Measurements from ENCODE around the gene GNG7. TPM values are rescaled to one million over a fixed set of nuclear protein-coding genes. Genes with fewer than 3 reads are reported as not detected.
"Not testable (repeated sequence)": the region's sequence is repeated elsewhere in the genome, so short reads cannot be mapped to it uniquely, and the experiment has no call there.

GNG7 gene
- total RNA-seq, 1 donor from 2014 or later, result 5.1 TPM

DNA sequence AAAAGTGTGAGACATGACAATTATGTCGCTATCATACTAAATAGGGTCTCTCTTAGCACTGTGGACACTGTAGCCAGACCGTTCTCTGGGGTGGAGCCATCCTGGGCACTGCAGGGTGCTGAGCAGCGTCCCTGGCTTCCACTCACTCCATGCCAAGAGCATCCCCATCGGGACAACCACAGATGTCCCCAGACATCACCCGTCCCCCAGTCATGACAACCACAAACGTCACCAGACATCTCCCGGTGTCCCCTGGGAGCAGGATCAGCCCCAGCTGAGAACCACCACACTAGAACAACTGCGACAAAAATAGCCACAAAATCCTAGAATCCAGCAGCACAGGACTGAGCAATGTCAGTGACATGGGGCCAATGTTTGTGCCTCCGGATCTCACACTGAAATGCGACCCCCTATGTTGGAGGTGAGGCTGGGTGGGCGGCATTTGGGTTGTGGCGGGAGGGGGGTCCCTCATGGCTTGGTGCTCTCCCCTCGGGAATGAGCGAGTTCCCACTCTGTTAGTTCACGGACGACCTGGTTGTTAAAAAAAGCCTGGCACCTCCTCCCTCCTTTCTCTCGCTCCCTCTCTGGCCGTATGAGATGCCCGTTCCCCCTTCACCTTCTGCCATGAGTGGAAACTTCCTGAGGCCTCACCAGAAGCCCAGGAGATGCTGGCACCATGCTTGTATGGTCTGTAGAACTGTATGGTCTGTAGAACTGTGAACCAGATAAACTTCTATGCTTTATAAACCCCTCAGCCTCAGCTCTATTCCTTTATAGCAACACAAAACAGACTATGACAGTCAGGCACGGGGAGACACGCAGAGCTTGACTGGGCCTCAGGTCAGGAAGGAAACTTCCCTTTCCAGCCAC is 132.7 kb downstream of the GNG7 start:
- Mint-ChIP-seq H3K4me1 (ENCODE audit: unreplicated experiment) (peaks cover 13% of the 10 kb centered on the region), H3K4me3 (ENCODE audit: unreplicated experiment) (no peak overlapping the region), H3K27me3 (ENCODE audit: unreplicated experiment) (no peaks in the 10 kb centered on the region), H3K36me3 (ENCODE audit: unreplicated experiment) (no peaks in the 10 kb centered on the region), H3K9me3 (ENCODE audit: unreplicated experiment) (no peaks in the 10 kb centered on the region), H3K27ac (ENCODE audit: unreplicated experiment) (no peak overlapping the region)
- no peak for DNase-seq (ENCODE audit: extremely low spot score, unreplicated experiment)
- TF ChIP-seq, protein P1, sequence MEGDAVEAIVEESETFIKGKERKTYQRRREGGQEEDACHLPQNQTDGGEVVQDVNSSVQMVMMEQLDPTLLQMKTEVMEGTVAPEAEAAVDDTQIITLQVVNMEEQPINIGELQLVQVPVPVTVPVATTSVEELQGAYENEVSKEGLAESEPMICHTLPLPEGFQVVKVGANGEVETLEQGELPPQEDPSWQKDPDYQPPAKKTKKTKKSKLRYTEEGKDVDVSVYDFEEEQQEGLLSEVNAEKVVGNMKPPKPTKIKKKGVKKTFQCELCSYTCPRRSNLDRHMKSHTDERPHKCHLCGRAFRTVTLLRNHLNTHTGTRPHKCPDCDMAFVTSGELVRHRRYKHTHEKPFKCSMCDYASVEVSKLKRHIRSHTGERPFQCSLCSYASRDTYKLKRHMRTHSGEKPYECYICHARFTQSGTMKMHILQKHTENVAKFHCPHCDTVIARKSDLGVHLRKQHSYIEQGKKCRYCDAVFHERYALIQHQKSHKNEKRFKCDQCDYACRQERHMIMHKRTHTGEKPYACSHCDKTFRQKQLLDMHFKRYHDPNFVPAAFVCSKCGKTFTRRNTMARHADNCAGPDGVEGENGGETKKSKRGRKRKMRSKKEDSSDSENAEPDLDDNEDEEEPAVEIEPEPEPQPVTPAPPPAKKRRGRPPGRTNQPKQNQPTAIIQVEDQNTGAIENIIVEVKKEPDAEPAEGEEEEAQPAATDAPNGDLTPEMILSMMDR (IDR thresholded peaks at IDR 0.05), result no peak

DNA sequence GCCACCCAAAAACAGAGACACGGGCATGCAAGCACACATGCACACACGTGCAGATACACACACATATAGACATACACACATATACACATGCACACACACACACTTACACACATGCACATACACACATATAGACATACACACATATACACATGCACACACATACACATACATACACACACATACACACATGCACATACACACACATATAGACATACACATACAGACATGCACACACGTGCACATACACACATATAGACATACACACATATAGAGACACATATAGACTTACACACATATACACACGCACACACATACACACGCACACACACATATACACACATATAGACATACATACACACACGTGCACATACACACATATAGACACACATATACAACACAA is 134.5 kb downstream of the GNG7 start:
- no peaks in the 10 kb centered on the region for H3K27me3 Mint-ChIP-seq (ENCODE audit: unreplicated experiment)
- TF ChIP-seq, protein P1 (IDR thresholded peaks at IDR 0.05), result no peak
- peaks cover 13% of the 10 kb centered on the region for H3K4me1 Mint-ChIP-seq (ENCODE audit: unreplicated experiment)
- no peak for DNase-seq (ENCODE audit: extremely low spot score, unreplicated experiment)
- H3K9me3 Mint-ChIP-seq (ENCODE audit: unreplicated experiment), result no peaks in the 10 kb centered on the region
- H3K4me3 Mint-ChIP-seq (ENCODE audit: unreplicated experiment), result no peak overlapping the region
- no peaks in the 10 kb centered on the region for H3K36me3 Mint-ChIP-seq (ENCODE audit: unreplicated experiment)
- H3K27ac Mint-ChIP-seq (ENCODE audit: unreplicated experiment), result no peak overlapping the region

DNA sequence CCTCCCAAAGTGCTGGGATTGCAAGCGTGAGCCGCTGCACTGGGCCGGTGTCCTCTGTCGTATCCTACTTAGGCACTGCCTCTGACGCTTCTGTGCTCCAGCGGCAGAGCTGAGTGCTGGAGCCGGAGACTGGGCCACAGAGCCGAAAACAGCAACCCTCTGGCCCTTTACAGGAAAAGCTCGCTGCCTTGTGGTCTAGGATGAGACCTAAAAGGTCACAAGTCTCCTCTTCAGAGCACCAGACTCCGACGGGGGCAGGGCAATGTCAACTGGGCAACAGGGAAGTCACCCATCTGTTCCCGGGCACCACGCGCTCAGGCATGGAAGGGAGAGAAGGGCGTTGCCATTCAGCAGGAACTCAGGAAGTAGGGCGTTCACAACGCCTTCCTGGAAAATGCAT is 134.9 kb downstream of the GNG7 start:
- no peak overlapping the region for H3K27ac Mint-ChIP-seq (ENCODE audit: unreplicated experiment)
- H3K36me3 Mint-ChIP-seq (ENCODE audit: unreplicated experiment), result no peaks in the 10 kb centered on the region
- no peak for DNase-seq (ENCODE audit: extremely low spot score, unreplicated experiment)
- no peak overlapping the region for H3K4me3 Mint-ChIP-seq (ENCODE audit: unreplicated experiment)
- H3K4me1 Mint-ChIP-seq (ENCODE audit: unreplicated experiment), result peaks cover 16% of the 10 kb centered on the region
- no peaks in the 10 kb centered on the region for H3K27me3 Mint-ChIP-seq (ENCODE audit: unreplicated experiment)
- no peaks in the 10 kb centered on the region for H3K9me3 Mint-ChIP-seq (ENCODE audit: unreplicated experiment)
- TF ChIP-seq, protein P1 (IDR thresholded peaks at IDR 0.05), result no peak

DNA sequence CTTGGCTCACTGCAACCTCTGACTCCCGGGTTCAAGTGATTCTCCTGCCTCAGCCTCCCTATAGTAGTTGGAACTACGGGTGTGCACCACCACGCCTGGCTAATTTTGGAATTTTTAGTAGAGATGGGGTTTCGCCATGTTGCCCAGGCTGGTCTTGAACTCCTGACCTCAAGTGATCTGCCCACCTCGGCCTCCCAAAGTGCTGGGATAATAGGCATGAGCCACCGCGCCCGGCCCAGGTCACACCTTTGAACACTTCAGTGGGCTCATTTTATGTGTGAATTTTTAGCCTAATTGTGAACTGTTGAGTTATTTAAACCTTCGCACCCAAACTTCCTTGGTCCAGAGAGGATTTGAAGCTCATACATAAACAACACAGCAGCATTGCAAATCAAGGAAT is 138.9 kb downstream of the GNG7 start:
- H3K4me3 Mint-ChIP-seq (ENCODE audit: unreplicated experiment); H3K27ac Mint-ChIP-seq (ENCODE audit: unreplicated experiment); H3K36me3 Mint-ChIP-seq (ENCODE audit: unreplicated experiment); H3K9me3 Mint-ChIP-seq (ENCODE audit: unreplicated experiment); DNase-seq (ENCODE audit: extremely low spot score, unreplicated experiment); H3K27me3 Mint-ChIP-seq (ENCODE audit: unreplicated experiment): not testable (repeated sequence)
- H3K4me1 Mint-ChIP-seq (ENCODE audit: unreplicated experiment), result peaks cover 26% of the 10 kb centered on the region

DNA sequence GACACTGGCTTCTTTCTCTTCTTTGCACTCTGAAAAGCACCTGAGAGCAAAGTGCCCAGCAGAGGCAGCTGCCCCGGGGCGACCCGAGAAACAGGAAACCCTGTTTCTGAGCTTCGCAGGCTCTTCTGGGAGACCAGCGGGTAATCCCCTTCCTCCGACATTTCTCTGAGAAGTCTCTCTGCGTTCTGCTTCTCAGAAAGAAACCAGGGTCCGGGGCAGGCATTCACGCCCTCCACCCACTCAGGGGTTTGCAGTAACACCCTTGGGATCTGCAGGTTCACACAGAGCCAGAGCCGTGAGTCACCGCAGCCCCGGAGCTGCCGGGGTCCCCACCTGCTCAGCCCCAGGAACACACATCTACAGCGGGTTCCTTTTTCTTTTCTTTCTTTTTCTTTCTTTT is 140.6 kb downstream of the GNG7 start:
- Mint-ChIP-seq H3K27ac (ENCODE audit: unreplicated experiment) (no peak overlapping the region), H3K27me3 (ENCODE audit: unreplicated experiment) (no peaks in the 10 kb centered on the region), H3K9me3 (ENCODE audit: unreplicated experiment) (no peaks in the 10 kb centered on the region), H3K4me1 (ENCODE audit: unreplicated experiment) (peaks cover 19% of the 10 kb centered on the region), H3K36me3 (ENCODE audit: unreplicated experiment) (no peaks in the 10 kb centered on the region), H3K4me3 (ENCODE audit: unreplicated experiment) (peak overlapping the region; percentile 35)
- no peak for DNase-seq (ENCODE audit: extremely low spot score, unreplicated experiment)
- TF ChIP-seq, protein P1 (IDR thresholded peaks at IDR 0.05), result no peak
